Lower lobe of right lung (tissue), 2 donors: Measurements from ENCODE around the gene SLC3A2. TPM values are rescaled to one million over a fixed set of nuclear protein-coding genes. Genes with fewer than 3 reads are reported as not detected.
"Not testable (repeated sequence)": the region's sequence is repeated elsewhere in the genome, so short reads cannot be mapped to it uniquely, and the experiment has no call there.

ENCODE experiments used
- ATAC-seq, 2 donors: fragments of 200-7000 bp; cut with Tn5 transposase; one replicate each; pipeline ENCODE4 v1.9.1; 2020 to 2022; ENCODE audit warnings: mild to moderate bottlenecking in 2 of 2, moderate library complexity in 2 of 2
- DNase-seq: peaks from one replicate; pipeline ENCODE4 v3.0.0-alpha.2; 2020
- H3K27ac ChIP-seq: fragments of 200-600 bp; one replicate; pipeline ENCODE4 v1.8.0; 2022
- H3K27me3 ChIP-seq: fragments of 200-600 bp; one replicate; pipeline ENCODE4 v1.8.0; 2022; ENCODE audit warnings: low read depth
- H3K36me3 ChIP-seq: fragments of 200-600 bp; one replicate; pipeline ENCODE4 v1.8.0; 2022; ENCODE audit warnings: mild to moderate bottlenecking
- H3K4me1 ChIP-seq: fragments of 200-600 bp; one replicate; pipeline ENCODE4 v1.8.0; 2022
- H3K4me3 ChIP-seq: fragments of 200-600 bp; one replicate; pipeline ENCODE4 v1.8.0; 2022; ENCODE audit warnings: mild to moderate bottlenecking
- H3K9me3 ChIP-seq: fragments of 200-600 bp; one replicate; pipeline ENCODE4 v1.8.0; 2022
- CTCF ChIP-seq: fragments of 200-600 bp; IDR thresholded peaks from one replicate; pipeline ENCODE4 v1.8.0; 2022; ENCODE audit warnings: antibody characterized with exemption, mild to moderate bottlenecking
- intact Hi-C: fragments of 100-400 bp; cut with DNase I; formaldehyde crosslinking; loops from one replicate; pipeline ENCODE4 v1.11.0; 2022
- total RNA-seq: library from RNA; stranded (reverse); fragmentation: NEBNext Ultra II Directional; extraction: Animal tissue kit (Norgen Biotek cat#: 25700); gene quantifications from one replicate; pipeline ENCODE4 v1.2.1, GENCODE V29; 2021
- donor health status: DM: no; HTN: yes; CAD: no; lungs with severe emphysema.

The SLC3A2 gene
- total RNA-seq, 1 donor from 2014 or later, result 214 TPM

GRCh38 chr11:62854825-62855570, 25.7 kb upstream of the SLC3A2 start:
- Histone ChIP-seq H3K27ac (peak overlapping the region; percentile 82), H3K4me3 (peak overlapping the region; percentile 69), H3K36me3 (peaks cover 28% of the 10 kb centered on the region), H3K9me3 (no peaks in the 10 kb centered on the region), H3K4me1 (peaks cover 33% of the 10 kb centered on the region), H3K27me3 (no peaks in the 10 kb centered on the region)
- intact Hi-C loops, result no loop called here
- DNase-seq, result no peak
- ATAC-seq, result no peak
- TF ChIP-seq CTCF, result no peak

DNA sequence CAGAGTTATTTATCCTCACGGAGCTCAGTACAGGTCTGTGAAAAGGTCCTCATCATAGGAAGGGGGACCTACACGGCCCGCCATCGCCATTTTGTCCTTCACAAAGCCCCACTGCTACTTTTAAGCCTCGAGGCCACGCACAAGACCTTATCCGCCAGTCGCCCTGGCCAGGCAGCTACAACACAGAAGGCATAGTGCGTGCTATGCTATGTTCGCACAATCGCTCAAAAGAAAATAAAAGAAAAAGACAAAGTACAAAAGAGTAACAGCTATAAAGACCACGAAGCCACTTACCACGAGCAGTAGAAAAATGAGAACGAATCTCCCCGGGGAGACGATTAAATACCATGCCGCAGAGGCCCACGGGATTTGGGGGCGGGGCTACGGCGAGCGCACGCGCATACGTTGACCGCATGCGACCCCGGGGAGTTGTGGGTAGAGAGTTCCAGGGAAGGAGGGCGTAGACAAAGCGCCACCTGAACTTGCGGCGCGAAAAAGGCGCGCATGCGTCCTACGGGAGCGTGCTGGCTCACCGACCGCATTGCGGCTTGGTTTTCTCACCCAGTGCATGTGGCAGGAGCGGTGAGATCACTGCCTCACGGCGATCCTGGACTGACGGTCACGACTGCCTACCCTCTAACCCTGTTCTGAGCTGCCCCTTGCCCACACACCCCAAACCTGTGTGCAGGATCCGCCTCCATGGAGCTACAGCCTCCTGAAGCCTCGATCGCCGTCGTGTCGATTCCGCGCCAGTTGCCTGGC, 24.9 kb upstream of the SLC3A2 start:
- ATAC-seq (peak; percentile 99), DNase-seq (peak; percentile 96)
- Histone ChIP-seq H3K27me3 (no peaks in the 10 kb centered on the region), H3K27ac (peak overlapping the region; percentile 82), H3K4me1 (peaks cover 33% of the 10 kb centered on the region), H3K36me3 (peaks cover 28% of the 10 kb centered on the region), H3K9me3 (no peaks in the 10 kb centered on the region), H3K4me3 (peak overlapping the region; percentile 69)
- no peak for TF ChIP-seq CTCF
- intact Hi-C loops, result no loop called here

GRCh38 chr11:62856333-62856895, 24.3 kb upstream of the SLC3A2 start:
- DNase-seq, result no peak
- ATAC-seq, result peak; percentile 1 to 2
- intact Hi-C loops, result no loop called here
- no peaks in the 10 kb centered on the region for H3K9me3 ChIP-seq
- no peaks in the 10 kb centered on the region for H3K27me3 ChIP-seq
- no peak for TF ChIP-seq CTCF
- peaks cover 28% of the 10 kb centered on the region for H3K36me3 ChIP-seq
- peak overlapping the region; percentile 82 for H3K27ac ChIP-seq
- peak overlapping the region; percentile 69 for H3K4me3 ChIP-seq
- peaks cover 33% of the 10 kb centered on the region for H3K4me1 ChIP-seq

- intact Hi-C loops, result no loop called here
- Histone ChIP-seq H3K36me3 (peaks cover 18% of the 10 kb centered on the region), H3K4me1 (peaks cover 34% of the 10 kb centered on the region), H3K27me3 (no peaks in the 10 kb centered on the region), H3K4me3 (no peak overlapping the region), H3K27ac (no peak overlapping the region), H3K9me3 (no peaks in the 10 kb centered on the region)
- DNase-seq (no peak), ATAC-seq (no peak)
- TF ChIP-seq CTCF, result no peak
Observed at GRCh38 chr11:62857541-62857982, 23.1 kb upstream of the SLC3A2 start.

GRCh38 chr11:62858201-62858600, 22.5 kb upstream of the SLC3A2 start:
- TF ChIP-seq CTCF, result no peak
- Histone ChIP-seq H3K9me3 (no peaks in the 10 kb centered on the region), H3K4me3 (no peak overlapping the region), H3K4me1 (peaks cover 34% of the 10 kb centered on the region), H3K36me3 (peaks cover 12% of the 10 kb centered on the region), H3K27me3 (no peaks in the 10 kb centered on the region), H3K27ac (no peak overlapping the region)
- intact Hi-C loops, result no loop called here
- no peak for ATAC-seq
- DNase-seq, result no peak

DNA sequence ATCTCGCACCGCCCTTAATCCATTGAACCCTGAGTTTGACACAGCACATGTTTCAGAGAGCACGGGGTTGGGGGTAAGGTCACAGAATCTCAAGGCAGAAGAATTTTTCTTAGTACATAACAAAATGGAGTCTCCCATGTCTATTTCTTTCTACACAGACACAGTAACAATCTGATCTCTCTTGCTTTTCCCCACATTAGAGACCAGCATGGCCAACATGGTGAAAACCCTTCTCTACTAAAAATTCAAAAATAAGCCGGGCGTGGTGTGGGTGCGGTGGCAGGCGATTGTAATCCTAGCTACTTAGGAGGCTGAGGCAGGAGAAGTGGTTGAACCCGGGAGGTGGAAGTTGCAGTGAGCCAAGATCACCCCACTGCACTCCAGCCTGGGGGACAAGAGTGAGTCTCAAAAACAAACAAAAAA, 21.4 kb upstream of the SLC3A2 start:
- intact Hi-C loops, H3K4me3 ChIP-seq, H3K27ac ChIP-seq, ATAC-seq, DNase-seq, H3K27me3 ChIP-seq, H3K36me3 ChIP-seq, H3K9me3 ChIP-seq: not testable (repeated sequence)
- peaks cover 27% of the 10 kb centered on the region for H3K4me1 ChIP-seq
